Left lung (tissue), 10 donors: Measurements from ENCODE around the gene GNG7. TPM values are rescaled to one million over a fixed set of nuclear protein-coding genes. Genes with fewer than 3 reads are reported as not detected.
"Not testable (repeated sequence)": the region's sequence is repeated elsewhere in the genome, so short reads cannot be mapped to it uniquely, and the experiment has no call there.

Experiments
- ATAC-seq: fragments of 200-7000 bp; cut with Tn5 transposase; one replicate; pipeline ENCODE4 v1.9.1; 2020; ENCODE audit warnings: moderate library complexity
- DNase-seq, 4 donors: peaks; one replicate each; pipeline ENCODE4 v3.0.0-alpha.2; 2013 to 2020
- H3K27ac ChIP-seq, 2 donors: fragments of 200-600 bp; sonication (generic) in 1 of 2; one replicate each; pipeline versions ENCODE4 v1.5.0 to v1.8.0; 2020 to 2021
- H3K27me3 ChIP-seq, 2 donors: fragments of 200-600 bp; sonication (generic) in 1 of 2; one replicate each; pipeline versions ENCODE4 v1.5.0 to v1.8.0; 2020 to 2021
- H3K36me3 ChIP-seq, 2 donors: fragments of 200-600 bp; sonication (generic) in 1 of 2; one replicate each; pipeline versions ENCODE4 v1.5.0 to v1.8.0; 2020 to 2021
- H3K4me1 ChIP-seq, 2 donors: fragments of 200-600 bp; one replicate each; pipeline ENCODE4 v1.8.0; 2021
- H3K4me3 ChIP-seq, 2 donors: fragments of 200-600 bp; sonication (generic) in 1 of 2; one replicate each; pipeline versions ENCODE4 v1.5.0 to v1.8.0; 2020 to 2021; ENCODE audit warnings: mild to moderate bottlenecking in 1 of 2
- H3K9me3 ChIP-seq, 2 donors: fragments of 200-600 bp; sonication (generic) in 1 of 2; one replicate each; pipeline versions ENCODE4 v1.5.0 to v1.8.0; 2020 to 2021
- CTCF ChIP-seq, 2 donors: fragments of 200-600 bp; sonication (generic) in 1 of 2; IDR thresholded peaks; one replicate each; pipeline versions ENCODE4 v1.5.0 to v1.8.0; 2021; ENCODE audit warnings: antibody characterized with exemption in 2 of 2
- intact Hi-C, 2 donors: fragments of 100-400 bp; cut with DNase I; formaldehyde crosslinking; loops; one replicate each; pipeline versions ENCODE4 v1.11.2 to v1.14.2; 2022
- polyA plus RNA-seq, 6 donors: library from polyadenylated mRNA; unstranded; fragments of 120-200 nt; gene quantifications; one replicate each; pipeline ENCODE4 v1.2.1, GENCODE V29; 2013; ENCODE audit not compliant: insufficient read length in 6 of 6
- total RNA-seq, 2 donors: library from RNA; stranded (reverse); fragmentation: NEBNext Ultra II Directional; extraction: Animal tissue kit (Norgen Biotek cat#: 25700); gene quantifications; one replicate each; pipeline ENCODE4 v1.2.1, GENCODE V29; 2021
- donor health status: DM: no; HTN: yes; CAD: no.
- donor health status: DM: no; HTN: no; CAD: no.

GNG7 gene
- total and polyA plus RNA-seq, 8 donors: 3.8 to 7.1 (median 5.5) TPM

- H3K4me1 ChIP-seq: peaks cover 2 to 8% of the 10 kb centered on the region in 2 donors
- DNase-seq (no peak), ATAC-seq (no peak)
- no peaks in the 10 kb centered on the region for H3K36me3 ChIP-seq
- H3K27ac ChIP-seq: no peak overlapping the region
- no peak overlapping the region for H3K4me3 ChIP-seq
- intact Hi-C loops: no loop called here
- H3K27me3 ChIP-seq: peaks cover 9 to 45% of the 10 kb centered on the region in 2 donors
- H3K9me3 ChIP-seq: peaks cover 0 to 10% of the 10 kb centered on the region in 2 donors
- no peak for TF ChIP-seq CTCF (IDR thresholded peaks at IDR 0.05)
Observed at GRCh38 chr19:2715470-2716274, 13.2 kb upstream of the GNG7 start.

DNA sequence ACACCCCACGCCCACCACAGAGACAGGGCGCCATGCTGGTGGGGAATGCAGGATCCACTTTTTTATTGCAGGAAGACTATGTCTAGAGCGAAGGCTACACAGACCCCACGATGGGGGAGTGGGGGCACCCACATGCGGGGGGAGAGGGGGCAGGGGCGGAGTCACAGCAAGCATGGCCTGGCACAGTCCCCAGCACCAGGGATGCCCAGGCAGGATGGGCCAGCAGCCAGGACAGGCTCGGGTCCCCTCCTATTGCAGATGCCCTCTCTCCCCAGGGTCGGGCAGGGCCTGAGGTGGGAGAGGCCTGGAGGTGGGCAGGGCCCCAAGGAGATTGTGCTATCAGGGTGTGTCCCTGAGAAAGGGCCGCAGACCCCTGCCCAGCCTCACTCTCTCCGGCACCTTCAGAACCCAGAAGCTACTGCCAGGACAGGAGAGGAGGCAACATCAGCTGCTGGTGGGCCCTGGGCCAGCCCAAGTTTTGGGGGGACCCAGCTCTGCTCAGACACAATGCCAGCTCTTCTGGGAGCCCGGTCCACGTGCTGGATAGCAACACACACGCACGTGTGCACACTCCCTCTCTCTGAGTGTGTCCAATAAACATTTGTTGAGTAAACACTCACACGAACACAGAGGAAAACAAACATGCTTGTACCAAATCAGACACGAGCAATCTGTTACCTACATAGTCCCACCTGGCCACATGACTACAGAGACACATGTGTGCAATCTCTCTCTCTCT lies 12.2 kb upstream of the GNG7 start:
- intact Hi-C loops: no loop called here
- H3K27ac ChIP-seq: no peak overlapping the region
- no peak for TF ChIP-seq CTCF (IDR thresholded peaks at IDR 0.05)
- H3K4me1 ChIP-seq: peaks cover 0 to 10% of the 10 kb centered on the region in 2 donors
- H3K4me3 ChIP-seq: no peak overlapping the region
- ATAC-seq (no peak), DNase-seq (no peak)
- peaks cover 0 to 10% of the 10 kb centered on the region in 2 donors for H3K9me3 ChIP-seq
- H3K27me3 ChIP-seq: peaks cover 2 to 40% of the 10 kb centered on the region in 2 donors
- H3K36me3 ChIP-seq: no peaks in the 10 kb centered on the region

DNA sequence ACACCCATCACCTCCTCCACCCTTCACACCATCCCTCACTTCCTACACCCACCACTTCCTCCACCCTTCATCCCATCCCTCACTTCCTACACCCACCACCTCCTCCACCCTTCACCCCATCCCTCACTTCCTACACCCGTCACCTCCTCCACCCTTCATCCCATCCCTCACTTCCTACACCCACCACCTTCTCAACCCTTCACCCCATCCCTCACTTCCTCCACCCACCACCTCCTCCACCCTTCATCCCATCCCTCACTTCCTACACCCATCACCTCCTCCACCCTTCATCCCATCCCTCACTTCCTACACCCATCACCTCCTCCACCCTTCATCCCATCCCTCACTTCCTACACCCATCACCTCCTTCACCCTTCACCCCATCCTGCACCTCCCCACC lies 11.6 kb upstream of the GNG7 start:
- H3K4me3 ChIP-seq, DNase-seq, intact Hi-C loops, H3K36me3 ChIP-seq, H3K27ac ChIP-seq, H3K4me1 ChIP-seq, ATAC-seq: not testable (repeated sequence)
- Histone ChIP-seq H3K9me3 (peaks cover 0 to 10% of the 10 kb centered on the region in 2 donors), H3K27me3 (peaks cover 0 to 34% of the 10 kb centered on the region in 2 donors)

DNA sequence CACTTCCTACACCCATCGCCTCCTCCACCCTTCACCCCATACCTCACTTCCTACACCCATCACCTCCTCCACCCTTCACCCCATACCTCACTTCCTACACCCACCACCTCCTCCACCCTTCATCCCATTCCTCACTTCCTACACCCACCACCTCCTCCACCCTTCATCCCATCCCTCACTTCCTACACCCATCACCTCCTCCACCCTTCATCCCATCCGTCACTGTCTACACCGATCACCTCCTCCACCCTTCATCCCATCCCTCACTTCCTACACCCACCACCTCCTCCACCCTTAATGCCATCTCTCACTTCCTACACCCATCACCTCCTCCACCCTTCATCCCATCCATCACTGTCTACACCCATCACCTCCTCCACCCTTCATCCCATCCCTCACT lies 10.7 kb upstream of the GNG7 start:
- H3K4me1 ChIP-seq, intact Hi-C loops, H3K36me3 ChIP-seq, H3K4me3 ChIP-seq, DNase-seq, H3K27ac ChIP-seq, ATAC-seq: not testable (repeated sequence)
- H3K9me3 ChIP-seq: peaks cover 0 to 10% of the 10 kb centered on the region in 2 donors
- peaks cover 0 to 25% of the 10 kb centered on the region in 2 donors for H3K27me3 ChIP-seq

GRCh38 chr19:2711875-2712205 lies 9.3 kb upstream of the GNG7 start:
- Histone ChIP-seq H3K9me3 (peaks cover 0 to 10% of the 10 kb centered on the region in 2 donors), H3K36me3 (no peaks in the 10 kb centered on the region), H3K27ac (no peak overlapping the region), H3K4me1 (peaks cover 0 to 10% of the 10 kb centered on the region in 2 donors), H3K27me3 (peaks cover 0 to 14% of the 10 kb centered on the region in 2 donors), H3K4me3 (no peak overlapping the region)
- ATAC-seq (no peak), DNase-seq (no peak)
- TF ChIP-seq CTCF (IDR thresholded peaks at IDR 0.05): no peak
- intact Hi-C loops: no loop called here

DNA sequence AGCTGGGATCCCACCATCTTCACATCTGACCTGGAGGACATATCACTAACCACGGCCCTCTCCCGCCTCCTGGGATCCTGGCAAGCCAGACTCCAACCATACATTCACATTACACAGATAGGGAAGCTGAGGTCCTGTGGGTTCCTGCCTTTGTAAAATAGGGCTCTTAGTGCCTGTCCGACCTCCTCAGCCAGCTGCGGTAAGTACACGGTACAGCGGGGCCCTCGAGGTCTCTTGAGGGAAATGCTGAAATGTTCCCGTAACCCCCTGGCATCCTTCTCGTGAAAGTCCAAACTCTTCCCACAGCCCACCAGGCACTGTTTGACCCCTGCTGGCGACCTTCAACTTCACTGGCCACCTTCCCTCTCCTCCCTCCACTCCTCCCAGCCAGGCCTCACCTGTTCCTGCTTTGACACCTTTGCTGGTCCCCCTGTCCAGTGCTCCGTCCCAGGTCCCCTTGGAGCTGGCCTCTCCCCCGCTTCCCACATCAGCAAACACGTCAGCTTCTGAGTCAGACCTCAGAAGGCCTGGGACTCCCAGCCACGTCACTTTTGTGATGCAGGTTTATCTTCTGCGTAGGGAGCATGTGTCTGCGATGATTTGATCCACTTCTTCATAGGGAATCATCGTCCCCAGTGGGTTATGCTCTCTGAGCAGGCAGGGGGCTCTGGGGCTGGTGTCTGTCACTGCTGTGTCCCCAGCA lies 8.8 kb upstream of the GNG7 start:
- no peaks in the 10 kb centered on the region for H3K36me3 ChIP-seq
- no peak overlapping the region for H3K27ac ChIP-seq
- intact Hi-C loops: no loop called here

More for the DNA sequence above, 8.8 kb upstream of the GNG7 start:
- peaks cover 0 to 10% of the 10 kb centered on the region in 2 donors for H3K9me3 ChIP-seq
- H3K4me1 ChIP-seq: peaks cover 0 to 10% of the 10 kb centered on the region in 2 donors
- no peak for TF ChIP-seq CTCF (IDR thresholded peaks at IDR 0.05)
- no peak overlapping the region for H3K4me3 ChIP-seq
- no peak for DNase-seq
- ATAC-seq: no peak
- H3K27me3 ChIP-seq: peaks cover 0 to 14% of the 10 kb centered on the region in 2 donors
